Measurements from ENCODE around the gene GABARAP. TPM values are rescaled to one million over a fixed set of nuclear protein-coding genes. Genes with fewer than 3 reads are reported as not detected.

The GABARAP gene
- total and polyA plus RNA-seq, 2 of the 4 experiments (the other 2 are of a cell fraction) = 77.8 to 780 TPM

- TF ChIP-seq, protein P1, sequence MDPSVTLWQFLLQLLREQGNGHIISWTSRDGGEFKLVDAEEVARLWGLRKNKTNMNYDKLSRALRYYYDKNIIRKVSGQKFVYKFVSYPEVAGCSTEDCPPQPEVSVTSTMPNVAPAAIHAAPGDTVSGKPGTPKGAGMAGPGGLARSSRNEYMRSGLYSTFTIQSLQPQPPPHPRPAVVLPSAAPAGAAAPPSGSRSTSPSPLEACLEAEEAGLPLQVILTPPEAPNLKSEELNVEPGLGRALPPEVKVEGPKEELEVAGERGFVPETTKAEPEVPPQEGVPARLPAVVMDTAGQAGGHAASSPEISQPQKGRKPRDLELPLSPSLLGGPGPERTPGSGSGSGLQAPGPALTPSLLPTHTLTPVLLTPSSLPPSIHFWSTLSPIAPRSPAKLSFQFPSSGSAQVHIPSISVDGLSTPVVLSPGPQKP (IDR thresholded peaks at IDR 0.05; ENCODE audit: borderline replicate concordance, low read depth, low read length) = no peak
These were observed 10.2 kb upstream of the GABARAP start, which contains the start of gene ELP5 (continued) for GRCh38 chr17:7252176-7253043.

DNA sequence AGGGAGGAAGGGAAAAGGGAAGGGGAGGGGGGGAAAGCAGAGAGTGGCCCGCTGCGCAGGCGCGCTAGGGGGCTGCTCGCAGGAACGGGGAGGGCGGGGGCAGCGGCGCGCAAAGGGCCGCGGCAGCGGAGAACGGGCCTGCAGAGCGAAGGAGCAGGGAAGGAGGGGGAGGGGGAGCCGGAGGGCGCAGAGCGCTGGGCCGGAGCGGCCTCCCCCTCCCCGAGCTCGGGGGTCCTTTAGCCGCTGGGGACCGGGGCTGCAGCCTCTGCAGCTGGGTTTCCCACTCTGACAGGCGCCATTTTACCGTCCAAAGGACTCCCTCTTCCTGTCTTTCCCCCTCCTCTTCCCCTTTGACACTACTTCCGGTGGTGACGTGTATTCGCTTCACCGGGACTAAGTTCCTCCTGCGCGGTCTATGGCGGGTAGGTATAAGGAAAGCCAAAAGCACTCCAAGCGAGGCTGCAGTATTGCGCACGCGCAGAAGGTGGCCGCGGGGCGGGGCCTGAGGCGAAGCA, 9.5 kb upstream of the GABARAP start, which contains the start of gene CTDNEP1:
Gene CTDNEP1 (minus strand): TSS at position 74 of the 515 bp plus-strand sequence. CDS start 438 bp downstream, outside the sequence.
- Histone ChIP-seq H3K14ac (replicated peaks; ENCODE audit: low read depth, low read length) (peak within 1 kb of the TSS; percentile 91), H3K9ac (ENCODE audit: low read depth, low read length) (peak within 1 kb of the TSS; percentile 88), H2BK20ac (ENCODE audit: low read depth, low read length) (no peak within 1 kb of the TSS), H2BK120ac (ENCODE audit: low read depth, low read length) (peak within 1 kb of the TSS; percentile 73), H4K5ac (ENCODE audit: low read depth, low read length) (peak within 1 kb of the TSS; percentile 91), H3K79me1 (ENCODE audit: low read depth in 1 of 2, low read length in 2 of 2) (peaks cover 7 to 49% of the 10 kb centered on the region in 2 experiments; a peak in 3 of 4 replicates), H2AFZ (replicated peaks; ENCODE audit: low read length, poor library complexity) (peak within 1 kb of the TSS; percentile 99), H3K56ac (ENCODE audit: extremely low read depth, insufficient read depth, low read length) (peak within 1 kb of the TSS; percentile 94), H3K18ac (ENCODE audit: low read depth, low read length) (peak within 1 kb of the TSS; percentile 51), H4K20me1 (ENCODE audit: insufficient read depth, low read length) (peaks cover 9% of the 10 kb centered on the region; the same call in 1 of the 2 replicates), H3K4me1 (ENCODE audit: control insufficient read depth, insufficient read depth, low read length) (peaks cover 8% of the 10 kb centered on the region), H3K23ac (ENCODE audit: low read depth, low read length) (peak within 1 kb of the TSS; percentile 93), H3K4ac (ENCODE audit: low read depth, low read length) (peak within 1 kb of the TSS; percentile 96), H3K4me2 (ENCODE audit: low read depth, low read length) (peak within 1 kb of the TSS; percentile 99), H2BK15ac (ENCODE audit: low read depth, low read length) (peak within 1 kb of the TSS; percentile 65; the same call in 1 of the 3 replicates), H3K27me3 (ENCODE audit: control insufficient read depth, insufficient read depth, low read length) (no peaks in the 10 kb centered on the region), H4K91ac (ENCODE audit: insufficient read depth, low read depth, low read length) (peak within 1 kb of the TSS; percentile 93), H2AK5ac (ENCODE audit: low read depth, low read length) (peak within 1 kb of the TSS; percentile 95), H3K36me3 (ENCODE audit: control insufficient read depth, insufficient read depth, low read length) (peaks cover 14% of the 10 kb centered on the region), H3K27ac (ENCODE audit: insufficient read depth, low read length) (peak within 1 kb of the TSS; percentile 93), H4K8ac (ENCODE audit: low read depth in 2 of 2, low read length in 2 of 2) (peak within 1 kb of the TSS; percentile 90 to 98), H2AK9ac (replicated peaks; ENCODE audit: low read depth, low read length, poor library complexity) (peak within 1 kb of the TSS; percentile 99), H3K9me3 (ENCODE audit: control insufficient read depth, insufficient read depth, low read length) (no peaks in the 10 kb centered on the region), H3K9me1 (ENCODE audit: insufficient read depth, low read length) (peaks cover 10% of the 10 kb centered on the region), H2BK5ac (ENCODE audit: low read depth, low read length, poor library complexity, severe bottlenecking) (peak within 1 kb of the TSS; percentile 94), H3K4me3 (ENCODE audit: insufficient read depth, low read depth, low read length) (peak within 1 kb of the TSS; percentile 71)
- in situ Hi-C loops (cut with MboI; ENCODE audit: low sequenced_read_pairs) = no loop called here
- dilution Hi-C loops (cut with HindIII; ENCODE audit: low sequenced_read_pairs, unreplicated experiment) = no loop called here
- 0% methylated on average over 2 of the region's 41 CpGs; no CpG with 5 or more reads in 1 of the 2 experiments for WGBS, 2 experiments (ENCODE audit: extremely low coverage in 2 of 2, insufficient read length in 1 of 2)
- ATAC-seq (ENCODE audit: low read depth) (peak; percentile 89), DNase-seq (peak; percentile 100)
- POLR2A ChIA-PET (ENCODE audit: unreplicated experiment) = interaction anchor here (0.6 kb wide), 1 partner anchor 10 kb away, joined by 4 read pairs; the partner anchor contains the start of gene GABARAP
- no TSS peak for BruUV-seq (replicated peaks)
- CTCF ChIA-PET = no interaction called here
- intact Hi-C loops (cut with micrococcal nuclease) = no loop called here
- TF ChIP-seq, protein P1 (IDR thresholded peaks at IDR 0.05; ENCODE audit: borderline replicate concordance, low read depth, low read length) = no peak
- no peak for TF ChIP-seq BHLHE40 (IDR thresholded peaks at IDR 0.05; ENCODE audit: low read depth, low read length)
- TF ChIP-seq MAZ (IDR thresholded peaks at IDR 0.05; ENCODE audit: borderline replicate concordance, low read depth, low read length) = peak; percentile 85; the same call in 1 of the 2 replicates
- TF ChIP-seq MAFK (IDR thresholded peaks at IDR 0.05; ENCODE audit: low read depth, low read length) = no peak
- TF ChIP-seq FOS (IDR thresholded peaks at IDR 0.05; ENCODE audit: low read depth, low read length) = no peak
- TF ChIP-seq MXI1 (IDR thresholded peaks at IDR 0.05; ENCODE audit: borderline replicate concordance, low read depth, low read length) = no peak
- TF ChIP-seq CHD1 (IDR thresholded peaks at IDR 0.05; ENCODE audit: low read depth, low read length) = no peak

Data from IMR-90 (cell line).